Measurements from ENCODE around the gene MAPKAP1.

The MAPKAP1 gene

DNA sequence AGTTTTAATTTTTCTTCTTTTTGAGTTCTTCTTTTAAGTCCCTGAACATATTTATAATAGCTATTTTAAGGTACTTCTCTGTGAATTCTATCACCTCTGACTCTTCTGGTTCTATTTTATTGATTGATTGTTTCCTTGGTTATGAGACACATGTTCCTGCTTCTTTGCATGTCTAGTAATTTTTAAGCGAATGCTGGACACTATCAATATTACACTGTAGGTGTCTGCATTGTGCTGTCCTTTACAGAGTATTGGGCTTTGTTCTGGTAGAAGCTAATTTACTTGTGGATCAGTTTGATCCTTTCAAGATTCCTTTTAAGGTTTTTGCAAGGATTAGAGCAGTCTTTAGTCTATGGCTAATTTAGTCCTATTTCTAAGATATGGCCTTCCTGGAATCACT, 249.7 kb downstream of the MAPKAP1 start:
- DNase-seq (ENCODE audit: low read depth), result no peak

DNA sequence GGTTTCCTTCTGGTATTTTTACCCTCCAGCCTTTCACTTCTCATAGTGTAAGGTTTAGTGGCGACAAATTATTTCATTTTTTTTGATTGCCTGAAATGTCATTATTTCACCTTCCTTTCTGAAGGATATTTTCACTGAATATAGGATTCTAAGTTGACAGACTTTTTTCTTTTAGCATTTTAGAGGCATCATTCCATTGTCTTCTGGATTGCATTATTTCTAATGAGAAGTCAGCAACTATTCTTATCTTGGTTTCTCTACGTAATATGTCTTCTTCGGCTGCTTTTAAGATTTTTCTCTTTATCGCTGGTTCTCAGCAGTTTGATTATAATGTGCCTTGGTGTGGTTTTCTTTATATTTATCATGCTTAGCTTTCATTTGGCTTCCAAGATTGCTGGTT, 251.1 kb downstream of the MAPKAP1 start:
- DNase-seq (ENCODE audit: low read depth), result no peak

GRCh38 chr9:125455132-125455531, 251.9 kb downstream of the MAPKAP1 start:
- DNase-seq (ENCODE audit: low read depth), result no peak

GRCh38 chr9:125447202-125447802, 259.7 kb downstream of the MAPKAP1 start:
- no peak for DNase-seq (ENCODE audit: low read depth)

DNA sequence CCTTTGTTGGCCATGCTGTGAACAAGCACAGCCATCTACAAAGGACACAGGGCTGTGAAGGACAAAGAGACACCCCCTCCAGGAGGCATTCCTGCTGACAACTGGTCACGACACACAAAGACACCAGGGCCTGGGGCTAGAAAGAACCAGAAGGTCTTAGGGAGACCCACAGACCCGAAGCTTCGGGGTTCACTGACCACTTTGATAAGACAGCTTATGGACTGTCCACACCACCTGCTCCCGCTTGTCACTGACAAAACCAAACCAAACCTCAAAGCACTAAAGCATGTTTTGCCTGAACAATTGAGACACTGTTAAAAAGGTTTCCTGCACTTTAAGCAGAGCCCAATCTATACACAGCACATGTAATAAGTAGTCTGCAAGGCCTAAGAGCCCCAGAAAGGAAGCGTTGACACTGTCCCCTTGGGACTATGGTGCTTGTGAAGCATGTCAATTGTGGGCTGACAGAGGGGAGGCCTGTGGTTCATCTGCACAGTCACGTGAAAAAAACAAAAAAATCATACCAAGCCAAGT, 260.4 kb downstream of the MAPKAP1 start:
- DNase-seq (ENCODE audit: low read depth), result no peak

GRCh38 chr9:125444956-125445506, 262.0 kb downstream of the MAPKAP1 start:
- no peak for DNase-seq (ENCODE audit: low read depth)

GRCh38 chr9:125444166-125444565, 262.8 kb downstream of the MAPKAP1 start:
- DNase-seq (ENCODE audit: low read depth), result no peak

- no peak for DNase-seq (ENCODE audit: low read depth)
These were observed 263.6 kb downstream of the MAPKAP1 start for GRCh38 chr9:125443367-125443766.

DNA sequence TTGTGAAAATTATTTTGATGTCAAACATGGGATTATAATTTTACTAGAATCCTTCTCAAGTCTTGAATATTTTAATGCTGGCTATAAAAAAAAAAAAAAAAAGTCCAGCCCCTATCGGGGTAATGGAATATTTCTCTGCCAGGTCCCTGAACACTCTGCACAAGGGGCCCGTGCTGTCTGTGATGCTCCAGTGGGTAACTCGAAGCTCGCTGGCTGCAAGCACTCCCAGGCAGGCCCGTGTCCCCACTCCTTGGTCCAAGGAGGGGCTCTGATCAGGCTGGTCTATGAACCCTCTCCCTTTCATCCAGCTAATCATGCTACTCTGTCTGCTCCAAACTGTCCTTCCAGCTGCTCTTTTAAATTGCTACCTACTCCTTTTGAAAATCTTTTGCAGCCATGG, 264.6 kb downstream of the MAPKAP1 start:
- DNase-seq (ENCODE audit: low read depth), result no peak

DNA sequence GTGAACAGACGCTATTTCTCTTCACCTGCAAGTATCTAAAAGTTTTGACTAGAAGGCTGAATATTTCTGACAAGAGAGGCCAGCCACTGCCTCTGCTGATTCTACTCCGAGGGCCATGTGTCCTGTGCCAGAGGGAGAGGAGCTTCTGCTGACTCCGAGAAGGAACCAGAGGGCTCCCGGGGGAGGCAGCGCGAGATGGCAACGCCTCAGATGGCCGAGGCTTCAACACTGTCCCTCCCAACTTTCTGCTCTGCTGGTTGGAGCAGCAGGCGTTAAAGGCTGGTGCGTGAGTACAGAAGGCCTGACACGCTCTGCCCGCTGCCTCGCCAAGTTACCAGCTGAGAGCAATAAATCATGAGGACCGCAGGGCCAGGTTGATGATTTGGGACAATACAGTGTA, 266.6 kb downstream of the MAPKAP1 start:
- DNase-seq (ENCODE audit: low read depth), result no peak

DNA sequence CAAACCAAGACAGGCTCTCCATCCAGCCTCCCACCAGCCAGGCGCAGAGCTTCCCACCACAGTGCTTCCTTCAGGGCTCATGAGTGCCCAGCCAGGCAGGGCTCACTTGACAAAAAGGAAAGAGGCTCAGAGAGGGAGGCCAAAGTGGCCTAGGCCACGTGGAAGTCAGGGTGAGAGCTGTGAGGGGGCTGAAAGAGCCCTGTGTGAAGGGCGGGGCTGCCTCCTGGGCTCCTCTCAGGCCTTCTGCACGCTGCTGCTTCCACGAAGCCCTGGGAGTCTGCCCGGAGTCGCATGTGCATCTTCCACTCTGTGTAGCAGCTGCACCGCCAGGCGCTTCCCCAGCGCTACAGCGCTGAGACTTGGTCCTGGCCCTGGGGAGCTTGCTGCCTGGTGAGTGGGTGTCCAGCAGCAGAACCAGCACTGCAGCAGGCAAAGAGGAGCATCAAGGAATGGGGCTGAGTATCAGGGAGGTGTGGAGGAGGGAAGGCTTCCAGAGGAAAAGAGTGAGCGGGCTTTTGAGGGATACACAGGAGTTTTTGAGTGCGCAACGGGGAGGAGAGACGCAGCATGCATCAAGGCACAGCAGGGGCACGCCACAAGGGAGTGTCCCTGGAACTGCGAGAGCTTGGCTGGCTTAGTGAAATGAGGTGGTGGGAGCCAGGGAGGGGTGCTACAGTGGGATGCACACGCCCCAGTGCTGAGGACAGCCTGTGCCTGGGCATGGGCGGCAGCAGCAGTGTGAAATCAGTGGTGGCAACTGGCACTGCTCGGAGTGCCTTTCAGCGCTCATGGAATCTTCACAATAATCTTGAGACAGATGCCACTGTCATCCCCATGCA, 267.4 kb downstream of the MAPKAP1 start:
- no peak for DNase-seq (ENCODE audit: low read depth)

DNA sequence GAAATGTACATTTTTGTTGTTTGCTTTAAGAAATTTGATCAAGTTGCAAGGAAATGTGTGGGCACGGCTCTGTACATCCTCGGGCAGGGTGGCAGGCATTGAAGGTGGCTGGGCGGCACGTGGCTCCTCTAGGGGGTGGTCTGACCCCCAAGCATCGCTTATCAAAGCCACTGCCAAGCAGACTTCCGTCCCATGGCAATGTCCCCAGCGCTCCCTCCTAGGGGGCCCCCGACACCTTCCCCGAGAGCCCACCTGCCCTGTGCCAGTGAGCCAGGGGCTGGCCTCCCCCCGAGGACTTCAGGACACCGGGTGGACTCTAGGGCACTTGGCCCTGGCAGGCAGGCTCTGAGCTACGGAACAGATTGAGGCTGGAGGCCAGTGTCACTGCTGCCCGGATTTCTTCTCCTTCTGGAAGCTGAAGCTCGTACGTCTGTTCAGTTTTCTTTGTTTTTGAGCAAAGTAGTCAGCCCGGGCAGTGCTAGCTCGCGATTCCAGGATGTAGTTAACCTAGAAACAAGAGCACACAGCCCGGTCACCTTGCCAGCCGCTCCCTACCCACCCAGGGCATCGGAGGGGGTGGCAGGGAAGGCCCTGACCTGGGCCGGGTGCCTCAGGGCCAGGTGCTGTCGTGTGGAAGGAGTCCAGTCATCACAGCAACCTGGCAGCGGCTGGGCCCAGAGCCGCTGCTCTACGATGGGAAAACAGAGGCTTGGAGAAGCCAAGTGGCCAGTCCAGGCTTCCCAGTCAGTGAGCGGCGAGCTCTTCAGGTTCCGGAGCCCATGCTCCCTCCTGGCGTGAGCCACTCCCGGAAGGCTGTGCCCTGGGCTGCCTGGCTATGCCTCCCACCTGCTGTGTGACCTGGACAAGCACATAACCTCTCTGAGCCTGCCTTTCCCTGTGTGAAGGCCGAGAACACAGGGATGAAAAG, 268.2 kb downstream of the MAPKAP1 start:
- no peak for DNase-seq (ENCODE audit: low read depth)

GRCh38 chr9:125437771-125438221, 269.2 kb downstream of the MAPKAP1 start:
- no peak for DNase-seq (ENCODE audit: low read depth)

DNA sequence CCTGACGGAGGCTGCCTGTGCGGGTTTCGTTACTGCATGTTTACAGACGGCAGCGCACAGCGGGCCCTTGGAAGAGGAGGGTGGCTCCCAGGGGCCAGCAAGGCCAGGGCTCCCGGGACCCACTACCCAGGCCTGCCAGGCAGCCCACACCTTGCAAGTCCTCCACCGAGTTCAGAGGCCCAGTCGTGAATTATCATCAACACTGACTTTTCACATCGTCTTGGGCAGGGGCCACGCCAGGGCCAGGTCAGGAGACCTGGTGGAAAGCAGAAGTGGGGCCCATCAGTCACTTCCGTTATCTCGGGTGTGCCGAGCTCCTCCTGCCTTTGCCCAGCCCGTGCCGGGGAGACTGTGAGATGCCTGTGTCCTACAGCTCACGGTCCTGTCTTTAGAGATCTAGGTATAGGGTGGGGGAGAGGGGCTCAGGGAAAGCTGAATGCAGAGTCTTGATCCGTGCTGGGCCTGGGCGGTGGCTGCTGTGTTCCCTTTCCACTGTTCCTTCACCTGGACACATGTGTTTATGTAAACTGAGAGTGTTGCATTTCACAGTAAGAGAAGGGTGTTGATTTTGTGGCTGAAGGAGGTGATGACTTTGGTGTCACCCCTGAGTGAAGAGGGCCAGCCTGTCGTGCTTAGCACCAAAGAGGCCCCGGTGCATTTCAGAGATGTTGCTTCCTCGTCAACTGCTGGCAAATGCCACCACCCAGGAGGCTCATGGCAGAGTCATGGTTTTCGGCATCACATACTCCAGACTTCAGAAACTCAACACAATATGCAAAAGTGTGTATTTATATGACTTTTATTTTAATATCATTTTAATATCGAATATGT, 270.2 kb downstream of the MAPKAP1 start:
- no peak for DNase-seq (ENCODE audit: low read depth)

- DNase-seq (ENCODE audit: low read depth), result no peak
These were observed 271.0 kb downstream of the MAPKAP1 start for GRCh38 chr9:125435776-125436612.

DNA sequence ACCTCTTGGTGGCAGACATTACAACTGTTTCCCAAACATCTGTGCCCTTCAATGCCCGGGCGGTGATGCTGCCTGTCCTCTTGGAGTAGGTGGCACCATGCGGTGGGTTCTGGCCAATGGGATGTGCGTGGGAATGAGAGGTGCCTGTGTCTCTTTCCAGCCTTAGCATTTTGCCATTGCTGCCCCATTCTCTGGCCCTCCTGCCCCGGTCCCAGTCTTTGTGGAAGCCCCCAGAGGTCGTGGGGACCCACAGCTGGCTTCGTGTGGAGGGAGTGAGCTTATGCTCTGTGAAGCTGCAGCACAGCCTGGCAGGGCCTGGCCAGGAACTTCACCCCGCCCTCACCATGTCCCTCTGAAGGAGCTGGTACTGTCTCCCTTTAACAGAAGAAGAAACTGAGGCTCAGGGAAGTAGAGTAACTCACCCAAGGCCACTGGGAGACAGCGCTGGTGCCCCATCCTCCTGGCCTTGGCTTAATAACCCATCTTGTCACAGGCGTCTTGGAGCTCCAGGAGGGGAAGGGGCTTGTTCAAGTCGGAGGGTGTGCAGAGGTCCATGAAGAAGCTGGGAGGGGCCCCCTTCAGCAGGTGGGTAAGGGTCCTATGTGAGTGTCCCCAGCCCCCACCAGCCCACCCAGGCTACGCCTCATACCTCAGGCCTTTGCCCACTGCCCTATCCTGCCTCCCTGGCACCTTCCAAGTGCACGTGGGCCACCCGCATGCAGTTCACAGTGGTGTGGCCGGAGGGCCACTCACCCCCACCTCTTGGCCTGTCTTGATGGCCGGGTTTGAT, 271.8 kb downstream of the MAPKAP1 start:
- DNase-seq (ENCODE audit: low read depth), result no peak

DNA sequence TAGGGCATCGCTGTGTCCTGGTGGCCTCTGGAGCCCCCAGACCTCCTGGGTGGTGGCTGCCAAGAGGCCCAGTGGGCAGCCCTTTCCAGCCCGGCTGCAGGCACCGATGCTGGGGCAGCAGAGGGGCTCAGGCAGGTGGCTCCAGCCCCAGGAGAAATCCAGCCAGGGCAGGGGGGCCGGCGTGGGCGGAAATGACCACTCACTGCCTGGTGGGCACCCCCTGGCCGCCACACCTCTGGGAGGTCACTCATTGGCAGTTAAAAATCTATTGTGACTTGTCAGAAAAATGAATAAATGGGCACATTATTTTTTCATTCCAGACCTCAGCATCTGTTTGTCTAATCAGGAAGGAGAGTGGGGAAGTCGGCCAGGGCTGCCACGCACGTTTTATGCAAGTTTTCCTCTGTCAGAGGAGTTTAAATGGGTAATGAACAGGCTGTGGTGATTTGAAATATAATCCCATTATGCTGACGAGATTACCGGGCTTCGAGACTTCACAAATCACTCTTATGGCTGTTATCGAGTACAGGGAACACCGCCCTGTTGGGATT, 273.5 kb downstream of the MAPKAP1 start:
- DNase-seq (ENCODE audit: low read depth), result no peak

DNA sequence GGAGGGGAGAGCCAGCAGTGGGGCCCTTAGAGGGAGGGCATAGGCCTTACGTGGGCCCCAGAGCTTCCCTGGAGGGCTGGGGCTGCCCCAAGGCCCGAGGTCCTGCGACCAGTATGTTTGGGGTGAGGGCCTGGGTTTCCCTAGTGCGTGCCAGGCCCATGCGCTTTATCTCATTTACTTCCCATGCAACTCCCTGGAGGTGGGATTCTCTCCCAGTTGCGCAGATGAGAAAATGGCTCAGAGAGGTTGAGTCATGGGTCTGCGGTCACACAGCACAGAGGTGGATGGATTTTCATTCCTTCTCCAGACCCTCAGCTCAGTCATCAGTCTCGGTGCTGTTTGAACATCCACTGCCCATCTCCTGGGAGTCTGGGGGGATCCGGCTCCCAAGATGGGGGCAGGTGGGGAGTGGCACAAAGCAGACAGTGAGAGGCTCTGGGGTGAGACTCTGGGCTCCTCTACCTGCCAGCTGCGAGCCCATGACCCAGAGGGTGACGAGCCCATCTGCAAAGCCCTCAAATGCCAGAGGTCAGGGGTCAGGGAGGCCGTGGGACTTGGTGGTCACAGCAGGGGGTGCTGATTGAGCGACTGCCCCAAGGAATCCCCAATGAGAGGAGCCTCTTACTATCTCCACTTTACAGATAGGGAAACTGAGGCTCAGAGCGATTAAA, 274.2 kb downstream of the MAPKAP1 start:
- no peak for DNase-seq (ENCODE audit: low read depth)

All from stimulated activated CD8-positive, alpha-beta memory T cell treated with anti-CD3 and anti-CD28 coated beads, Interleukin-4, amount 100 ng/mL, for 24 hours (primary cell).